ENCODE data around the gene PTPRK.

Gene PTPRK

DNA sequence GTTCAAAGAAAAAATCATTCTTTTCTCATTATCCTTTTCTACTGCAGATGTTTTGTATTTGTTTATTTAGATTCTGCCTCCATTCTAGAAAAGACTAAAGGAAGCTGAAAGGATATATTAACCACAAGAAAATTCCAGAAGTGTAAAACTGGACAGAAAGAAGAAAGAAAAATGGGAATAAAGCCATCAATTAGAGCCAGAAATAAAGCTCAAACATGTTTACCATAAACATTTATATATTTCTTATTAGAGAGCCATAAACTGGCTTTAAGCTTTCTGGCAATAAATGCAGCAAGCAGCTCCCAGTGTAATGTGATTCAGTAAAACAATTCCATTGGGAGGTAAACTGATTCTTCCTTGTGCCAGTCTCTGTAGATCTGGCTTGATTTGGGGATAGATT is 244.1 kb downstream of the PTPRK start:
- DNase-seq, result no peak

DNA sequence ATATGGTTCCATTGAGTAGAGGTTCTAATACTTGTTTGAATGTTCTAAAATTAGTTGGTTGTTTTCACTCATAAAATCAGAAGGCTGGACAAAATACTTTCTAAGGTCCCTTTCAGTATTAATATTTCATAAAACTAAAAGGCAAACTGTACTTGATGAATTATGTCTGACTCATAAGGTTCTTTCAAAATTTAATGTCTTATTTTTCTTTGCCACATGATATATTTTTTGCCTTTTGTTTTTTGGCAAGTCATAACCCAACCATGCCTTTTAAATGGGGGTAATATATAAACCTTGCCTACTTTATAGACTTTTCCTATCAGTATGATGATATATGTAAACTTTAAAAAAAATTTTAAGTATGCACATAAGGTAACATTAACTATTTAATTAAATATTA is 244.7 kb downstream of the PTPRK start:
- no peak for DNase-seq

DNA sequence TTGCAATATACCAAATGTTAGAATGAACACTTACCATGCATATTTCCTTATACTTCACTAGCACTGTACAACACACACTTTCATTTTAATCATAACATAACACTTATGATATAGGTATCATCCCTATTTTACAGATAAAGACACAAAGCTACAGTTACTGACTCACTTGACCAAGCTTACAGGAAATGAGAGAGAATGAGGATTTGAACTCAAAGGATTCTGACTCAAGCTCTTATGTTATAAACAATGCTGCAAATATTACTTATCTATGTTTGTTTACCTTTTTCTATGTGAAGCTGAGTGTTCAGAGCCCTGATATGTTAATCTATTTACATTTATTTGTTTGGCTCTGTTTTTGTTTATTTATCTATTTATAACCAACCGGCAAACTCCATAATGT is 245.4 kb downstream of the PTPRK start:
- DNase-seq, result no peak

DNA sequence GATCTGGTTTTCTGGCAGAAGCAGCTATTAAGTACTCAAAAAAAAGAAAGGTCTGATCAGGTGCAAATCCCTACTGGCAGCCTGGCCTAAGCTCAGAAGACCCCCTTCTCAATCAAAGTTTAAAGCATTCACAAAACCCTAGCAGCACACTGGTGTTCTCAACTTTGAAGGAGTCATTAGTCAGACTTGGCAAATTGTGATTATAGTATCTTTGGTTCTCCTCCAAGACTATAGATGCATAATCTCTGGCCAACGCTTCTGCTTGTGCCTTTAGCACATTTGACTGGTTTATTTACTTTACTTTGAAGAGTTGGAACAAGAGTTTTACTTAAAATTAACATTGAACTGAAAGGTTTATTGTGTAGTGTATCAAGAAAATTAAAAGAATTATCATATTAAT is 248.9 kb downstream of the PTPRK start:
- DNase-seq, result no peak

DNA sequence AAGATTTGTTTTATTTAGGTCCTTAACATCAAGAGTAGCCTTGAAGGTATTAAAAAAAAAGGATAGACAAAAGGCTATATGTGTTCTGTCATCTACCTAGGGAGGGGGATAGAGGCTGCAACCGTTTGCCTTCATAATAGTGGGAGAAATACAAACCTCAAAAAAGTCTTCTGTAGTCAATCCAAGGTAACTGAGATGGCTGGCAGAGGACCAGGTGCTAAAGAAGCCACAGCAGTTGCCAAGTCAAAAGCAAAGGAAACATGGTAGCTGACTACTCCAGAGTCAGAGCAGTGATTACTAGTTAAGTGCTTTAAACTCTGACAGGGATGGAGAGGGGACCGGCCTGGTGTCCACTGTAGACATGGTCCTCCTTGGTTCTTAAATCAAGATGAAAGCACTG is 249.4 kb downstream of the PTPRK start:
- DNase-seq, result no peak

DNA sequence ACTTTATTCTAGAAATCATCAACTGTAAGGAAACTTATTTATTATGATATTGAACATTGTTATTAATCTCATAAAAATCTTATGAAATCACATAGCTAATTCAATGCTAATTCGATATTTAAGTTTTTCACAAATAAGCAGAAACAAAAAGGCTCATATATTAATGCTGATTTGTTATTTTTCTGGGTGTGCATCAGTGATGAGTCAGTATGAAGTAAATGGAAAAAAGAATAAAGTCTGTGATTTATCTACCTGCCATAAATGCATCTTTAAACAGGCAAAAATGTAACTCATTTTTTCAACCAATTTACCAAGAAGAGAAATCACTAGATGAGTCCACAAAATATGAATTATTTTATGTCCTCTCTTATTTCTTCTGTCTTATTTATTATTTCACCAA is 253.5 kb downstream of the PTPRK start:
- no peak for DNase-seq

DNA sequence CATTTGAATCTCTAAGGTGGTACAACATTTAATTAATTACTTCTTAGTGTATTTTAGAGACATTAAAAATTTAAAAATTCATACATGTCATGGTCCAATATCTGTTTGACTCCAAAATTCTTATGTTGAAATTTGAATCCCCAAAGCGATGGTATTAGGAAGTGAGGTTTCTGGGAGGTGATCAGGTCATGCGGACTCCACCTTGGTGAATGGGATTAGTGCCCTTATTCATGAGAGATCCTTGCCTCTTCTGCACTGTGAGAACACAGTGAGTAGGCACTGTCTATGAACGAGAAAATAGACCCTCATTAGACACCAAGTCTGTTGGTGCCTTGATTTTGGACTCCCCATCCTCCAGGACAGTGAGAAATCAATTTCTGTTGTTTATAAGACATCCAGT is 254.7 kb downstream of the PTPRK start:
- DNase-seq, result no peak

DNA sequence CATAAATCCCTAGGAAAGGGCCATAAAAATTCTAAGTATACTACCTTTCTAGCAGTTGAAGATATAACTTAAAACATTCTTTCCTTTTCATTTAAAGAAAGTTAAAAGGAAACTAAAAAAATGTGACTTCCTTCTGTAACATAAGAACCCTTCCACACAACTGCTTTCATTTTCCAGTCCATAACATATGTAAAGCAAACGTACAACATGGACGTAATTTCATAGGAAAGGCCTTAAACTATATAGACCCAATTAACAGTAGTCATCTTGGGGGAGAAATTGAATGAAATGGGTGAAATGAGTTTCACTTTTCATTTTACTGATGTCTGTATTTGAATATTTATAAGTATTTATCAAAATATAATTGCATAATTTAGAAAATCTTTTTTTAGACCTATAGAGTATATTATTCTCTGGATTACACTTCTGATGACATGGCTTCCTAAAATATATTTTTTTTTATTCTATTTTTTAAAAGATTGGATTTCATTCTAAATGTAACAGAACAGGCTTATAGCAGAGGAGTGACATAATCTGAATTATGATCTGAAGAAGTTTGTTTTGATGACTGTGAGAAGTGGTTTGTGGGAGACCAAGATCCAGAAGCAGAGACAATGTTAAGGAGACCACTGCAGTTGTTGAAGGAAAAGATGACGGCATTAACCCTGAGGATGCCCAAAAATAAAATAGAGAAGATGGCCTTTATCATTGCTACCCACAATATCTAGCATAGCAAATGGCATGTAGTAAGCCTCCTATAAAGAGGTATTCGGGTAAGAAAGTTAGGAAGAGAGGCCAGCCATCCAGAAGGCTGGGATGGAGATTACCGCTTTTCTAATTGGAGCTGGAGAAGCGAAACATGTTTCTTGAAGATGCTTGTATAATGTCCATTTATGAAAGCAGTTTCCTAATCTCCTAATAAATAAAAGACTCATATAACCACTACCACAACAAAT is 260.4 kb downstream of the PTPRK start:
- DNase-seq, result no peak

DNA sequence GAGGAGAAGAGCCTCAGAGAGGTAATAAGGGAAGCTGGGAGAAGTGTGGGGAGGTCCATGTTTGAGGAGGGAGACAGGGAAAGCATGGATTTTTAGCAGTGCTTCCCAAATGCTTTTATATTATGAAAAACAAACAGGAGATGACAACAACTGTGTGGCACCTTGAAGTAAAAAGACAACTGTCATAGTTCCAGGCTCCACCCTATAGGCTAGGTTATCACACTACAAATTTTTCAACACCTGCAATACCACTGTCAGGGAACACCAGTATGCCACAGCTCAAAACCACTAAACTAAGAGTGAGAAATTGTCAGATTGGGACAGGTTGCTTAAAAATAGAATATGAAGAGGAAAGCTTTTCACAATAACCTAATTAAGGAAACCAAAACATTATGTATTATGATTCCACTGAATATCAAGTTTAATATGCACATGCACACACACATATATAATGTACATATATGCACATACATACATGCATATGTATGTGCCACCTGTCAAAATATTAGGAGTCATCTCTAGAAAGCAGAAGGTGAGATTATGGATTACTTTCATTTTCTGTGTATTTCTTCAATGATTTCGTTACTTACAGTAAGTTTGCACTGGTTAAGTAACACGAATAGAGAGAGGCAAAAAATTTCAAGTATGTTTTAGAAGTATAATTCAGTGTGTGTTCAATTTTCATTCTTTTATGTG is 261.2 kb downstream of the PTPRK start:
- no peak for DNase-seq

DNA sequence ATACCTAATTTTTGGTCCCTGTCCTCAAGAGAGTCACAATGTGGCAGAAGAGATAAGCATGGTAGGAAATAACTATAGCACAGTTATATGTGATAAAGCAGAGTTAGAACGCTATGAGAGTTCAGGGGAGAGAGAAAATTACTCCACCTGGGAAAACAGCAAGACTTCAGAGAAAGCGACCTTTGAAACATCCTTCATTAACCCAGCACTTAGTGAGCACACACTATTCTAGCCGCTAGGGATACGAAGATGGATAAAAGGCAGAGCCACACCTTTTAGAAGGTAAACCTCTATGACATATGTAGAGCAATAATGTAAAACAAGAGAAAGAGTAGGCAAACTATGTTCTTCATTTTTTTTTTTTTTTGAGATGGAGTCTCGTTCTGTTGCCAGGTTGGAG is 264.3 kb downstream of the PTPRK start:
- no peak for DNase-seq

DNA sequence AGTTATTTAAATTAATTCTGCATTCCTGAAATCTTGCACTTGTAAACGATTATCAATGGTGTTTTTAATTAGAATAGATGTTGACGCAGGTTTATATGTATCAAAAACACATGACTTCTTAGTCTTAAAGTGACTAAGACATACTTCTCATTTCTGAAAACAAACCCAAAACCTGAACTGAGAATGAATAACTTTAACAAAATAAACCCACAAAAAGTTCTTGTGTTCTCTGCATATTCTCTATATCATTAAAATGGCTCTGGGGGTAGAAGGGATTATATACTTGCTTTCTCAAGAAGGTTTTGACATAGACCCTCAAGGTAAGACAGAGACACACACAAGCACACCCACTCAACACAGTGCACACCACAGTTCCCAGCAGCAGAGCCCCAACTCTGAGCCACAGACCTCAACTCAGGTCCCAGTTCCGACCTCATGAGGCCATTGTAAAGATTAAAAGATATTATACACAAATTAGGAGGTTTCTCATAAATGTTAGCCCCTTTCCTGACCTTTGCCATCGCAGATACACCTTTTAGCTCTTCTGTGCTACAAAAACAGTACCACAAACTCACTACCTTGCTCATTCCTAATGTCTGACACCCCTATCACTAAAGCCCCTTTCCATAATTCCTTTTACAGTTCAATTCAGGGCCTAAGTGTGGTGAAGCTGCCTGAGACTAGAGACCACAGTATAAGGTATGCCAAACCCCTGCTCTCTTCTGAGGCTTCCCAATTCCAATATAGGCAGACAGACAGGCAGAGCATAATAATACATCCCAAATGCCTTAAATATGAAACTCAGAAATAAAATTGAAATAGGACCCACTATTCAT is 267.8 kb downstream of the PTPRK start:
- no peak for DNase-seq

DNA sequence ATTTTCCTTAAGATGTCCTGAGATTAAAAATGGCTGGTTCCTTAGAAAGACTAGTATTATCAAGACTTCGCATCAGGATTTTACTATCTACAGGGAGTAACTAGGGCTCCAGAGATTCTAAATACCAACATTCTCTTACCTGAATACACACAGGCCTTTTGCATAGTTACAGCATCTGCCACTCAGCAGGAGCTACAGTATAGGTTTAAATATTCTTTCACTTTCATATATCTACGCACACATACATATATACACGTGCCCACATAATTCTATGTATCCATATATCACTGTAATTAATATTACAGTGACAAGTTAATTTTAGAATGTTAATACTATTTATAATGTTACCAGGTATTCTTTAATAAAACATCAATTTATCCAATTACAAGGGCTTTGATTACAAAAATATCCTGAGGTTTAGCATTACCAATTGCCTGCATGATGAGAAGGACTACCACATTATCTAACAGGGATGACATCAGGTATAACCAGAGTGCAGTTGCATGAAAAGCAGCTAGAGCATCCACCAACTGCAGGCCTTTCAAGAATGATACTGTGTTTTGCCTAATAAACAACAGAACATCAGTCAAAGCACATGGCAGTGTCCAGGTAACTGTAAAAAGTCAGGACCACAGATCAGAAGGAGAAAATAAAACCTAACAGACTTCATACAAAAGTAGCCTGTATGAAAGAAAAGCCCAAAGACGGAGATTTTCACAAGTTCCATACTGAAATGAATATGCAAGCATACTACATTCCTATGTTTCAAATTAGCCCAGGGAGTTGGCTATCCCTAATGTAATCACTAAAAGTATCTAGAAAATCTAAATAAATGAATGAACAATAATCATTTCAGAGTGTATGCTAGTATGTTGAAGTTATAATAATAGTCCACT is 268.7 kb downstream of the PTPRK start:
- no peak for DNase-seq

DNA sequence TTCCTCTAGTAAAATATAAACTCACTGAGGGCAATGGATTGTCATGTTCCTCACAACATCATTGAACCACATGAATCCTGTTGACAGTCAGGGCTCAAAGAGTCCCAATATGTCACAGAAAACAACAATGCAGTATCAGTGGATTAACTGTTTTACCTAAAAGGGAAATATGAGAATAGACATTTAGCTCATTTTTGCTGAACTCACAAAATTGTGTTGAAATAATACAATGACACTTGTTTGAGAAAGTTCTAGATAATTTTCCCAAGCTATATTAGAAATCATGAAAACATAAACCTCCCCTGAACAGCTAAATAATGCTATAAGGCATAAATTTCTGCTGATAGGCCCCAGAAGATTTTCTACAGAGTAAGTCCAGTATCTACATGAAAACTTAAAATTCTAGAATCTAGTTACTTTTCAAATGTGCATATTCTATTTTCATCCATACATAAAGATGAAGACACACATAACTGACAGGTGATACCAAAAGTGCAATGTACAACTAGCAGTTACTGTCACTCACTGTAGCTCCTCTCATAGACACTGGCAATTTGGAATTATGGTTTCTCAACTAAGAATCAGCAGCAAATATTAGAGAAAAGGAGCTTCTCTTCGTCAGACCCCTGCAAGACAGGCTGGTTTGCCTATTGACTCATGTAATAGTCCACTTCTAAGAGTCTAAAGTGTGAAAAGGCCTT is 269.9 kb downstream of the PTPRK start:
- DNase-seq, result no peak

DNA sequence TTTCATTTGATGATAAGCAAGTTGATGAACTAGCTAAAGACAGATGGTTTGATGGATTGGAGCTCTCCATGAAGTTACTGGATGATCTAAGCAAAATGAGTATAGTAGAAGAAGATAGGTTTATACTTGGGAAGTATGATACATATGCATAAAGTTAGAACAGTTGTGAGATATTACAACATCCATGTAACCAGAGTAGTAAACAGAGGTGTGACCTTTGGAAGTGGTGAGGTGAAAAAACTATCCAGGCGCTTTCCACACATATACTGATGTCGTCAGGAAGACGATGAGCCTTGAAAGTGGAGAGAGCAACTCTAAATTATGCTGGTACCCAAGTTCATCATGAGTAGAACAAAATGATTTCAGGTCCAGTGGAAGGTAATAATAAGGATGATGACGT is 271.0 kb downstream of the PTPRK start:
- DNase-seq, result no peak

DNA sequence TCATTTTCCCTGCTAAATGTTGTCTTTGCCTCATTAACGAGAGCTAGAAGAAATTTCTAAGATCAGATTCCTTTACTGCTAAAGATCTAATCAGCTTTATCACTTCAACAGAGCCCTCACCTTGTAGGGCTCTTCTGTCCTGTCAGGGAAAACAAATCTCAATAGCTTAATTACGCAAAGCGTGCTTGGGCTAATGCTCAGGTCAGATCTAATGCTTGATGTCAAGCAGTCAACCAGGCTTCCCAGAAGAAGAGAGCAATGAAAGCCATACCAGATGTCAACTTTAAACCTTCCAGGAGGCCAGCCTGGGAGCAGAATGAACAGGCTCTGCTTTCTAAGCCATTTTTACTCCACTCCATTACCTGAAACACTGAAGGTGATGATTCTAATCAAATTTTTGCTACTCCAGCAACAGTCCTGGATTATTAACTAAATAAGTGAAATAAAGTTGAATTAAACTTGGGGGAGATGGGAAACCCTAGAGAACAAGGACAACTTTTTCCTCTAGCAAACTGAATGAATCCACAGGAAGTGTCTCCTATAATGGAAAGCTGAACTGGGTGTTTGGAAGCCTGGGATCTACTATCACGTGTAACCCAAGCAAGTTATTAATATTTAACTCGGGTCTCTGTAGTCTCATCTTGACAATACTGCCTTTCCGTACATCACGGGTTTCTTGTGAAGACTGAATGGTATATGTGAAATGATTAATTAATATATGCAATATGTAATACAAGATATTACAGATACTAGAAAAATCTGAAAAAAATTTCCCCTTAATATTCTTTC is 273.7 kb downstream of the PTPRK start:
- DNase-seq, result no peak

DNA sequence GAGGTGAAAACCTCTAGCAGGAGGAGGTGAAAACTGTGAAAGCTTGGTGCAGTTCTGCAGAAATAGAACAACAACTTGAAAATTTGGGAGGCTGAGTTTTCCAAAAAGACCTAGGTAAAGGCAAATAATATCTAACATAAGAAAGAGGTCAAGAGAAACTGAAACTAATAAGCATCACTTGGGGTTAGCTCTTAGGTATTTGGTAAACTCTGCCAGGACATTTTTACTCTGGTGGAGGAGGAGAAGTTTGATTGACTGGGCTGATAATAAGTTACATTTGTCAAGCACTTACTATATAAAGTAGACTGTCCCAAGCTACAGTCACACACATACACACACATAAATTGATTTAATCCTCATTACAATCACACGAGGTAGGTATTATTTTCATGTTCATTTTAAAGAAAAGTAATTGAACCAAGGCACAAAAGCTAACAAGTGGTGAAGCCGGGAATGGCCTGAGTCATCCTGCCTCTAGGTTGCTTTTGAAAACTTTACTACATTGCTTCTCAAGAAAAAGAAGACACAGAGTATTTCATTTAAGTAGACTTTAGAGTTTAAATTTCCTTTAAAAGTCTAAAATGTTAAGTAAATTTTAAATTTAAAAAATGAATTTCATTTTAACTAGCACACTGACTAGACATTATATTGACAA is 275.5 kb downstream of the PTPRK start:
- no peak for DNase-seq

DNA sequence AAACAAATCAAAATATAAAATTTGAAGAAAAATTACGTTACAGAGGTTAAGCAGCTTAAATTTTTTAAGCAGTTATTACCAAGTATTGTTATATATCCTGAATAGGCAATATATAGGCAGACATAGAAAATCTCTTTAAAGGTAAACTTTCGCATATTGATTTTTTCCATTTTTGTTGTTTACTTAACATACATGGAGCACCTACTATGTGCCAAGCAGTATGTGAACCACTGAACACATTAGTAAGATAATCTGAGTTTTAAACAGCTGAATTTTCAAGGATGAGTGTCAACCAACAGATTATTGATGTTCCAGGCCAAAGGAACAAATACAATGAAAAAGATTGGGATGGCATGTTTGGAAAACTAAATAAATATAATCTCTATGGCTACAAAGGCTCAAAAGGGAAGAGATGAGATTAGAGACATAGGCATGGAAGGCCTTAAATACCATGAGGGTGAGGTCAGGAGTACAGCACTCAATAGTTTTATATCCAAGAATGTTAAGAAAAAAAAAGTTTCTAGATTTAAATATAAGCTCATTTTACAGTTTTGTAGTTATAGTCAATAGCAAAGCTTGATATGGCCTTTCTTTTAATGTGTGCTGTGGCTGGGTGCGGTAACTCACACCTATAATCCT is 277.5 kb downstream of the PTPRK start:
- no peak for DNase-seq

DNA sequence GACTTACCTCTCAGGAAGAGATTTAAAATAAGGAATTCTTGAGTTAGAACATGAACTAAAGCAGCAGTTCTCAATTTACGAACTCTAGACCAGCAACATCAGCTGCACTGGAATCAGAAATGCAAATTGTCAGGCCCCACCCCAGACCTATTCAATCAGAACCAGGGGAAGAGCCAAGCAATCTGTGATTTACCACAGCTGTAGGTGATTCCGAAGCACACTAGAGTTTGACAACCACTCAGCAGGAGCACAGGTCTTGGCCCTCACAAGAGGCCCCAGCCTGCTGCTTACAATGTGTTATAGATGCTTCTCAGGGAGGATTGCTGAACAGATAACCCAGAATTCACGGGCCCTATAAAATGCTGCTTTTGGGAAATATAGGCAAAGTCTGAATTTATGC is 279.2 kb downstream of the PTPRK start:
- DNase-seq, result no peak

DNA sequence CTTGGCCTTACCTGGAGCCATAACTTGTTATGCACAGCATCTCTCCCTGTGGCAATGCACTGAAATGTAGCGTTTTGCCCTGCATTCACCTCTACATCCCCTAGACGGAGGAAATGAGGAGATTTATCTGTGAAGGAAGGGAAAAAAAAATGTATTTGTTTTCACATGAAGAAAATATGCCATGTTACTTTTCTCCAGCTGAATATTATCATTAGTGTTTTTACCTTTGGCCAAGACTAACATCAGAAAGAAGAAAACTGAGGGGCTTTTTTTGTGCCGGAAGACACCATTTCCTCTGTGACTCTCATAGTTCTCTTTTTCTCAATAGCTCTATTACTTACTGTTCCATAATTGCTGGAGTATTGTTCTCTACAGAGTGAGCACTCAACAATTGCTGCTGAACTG is 280.4 kb downstream of the PTPRK start:
- no peak for DNase-seq

DNA sequence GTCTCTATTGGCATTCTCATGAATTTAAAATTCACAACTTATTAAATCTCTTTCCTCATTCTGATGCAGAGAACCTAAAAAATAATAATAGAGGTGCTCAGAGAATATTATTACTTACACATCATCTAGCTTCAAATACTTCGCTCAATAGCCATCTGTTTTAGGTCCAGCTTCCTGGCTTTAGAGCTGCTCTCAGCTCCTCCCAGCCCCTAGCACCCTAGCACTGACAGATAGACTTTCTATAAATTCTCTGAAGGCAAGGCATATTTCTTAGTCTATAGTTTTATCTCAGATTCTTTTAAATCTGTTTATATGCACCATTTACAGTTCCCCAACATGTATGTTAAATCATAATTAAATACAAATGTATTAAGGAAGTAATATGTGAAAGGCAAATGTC is 281.3 kb downstream of the PTPRK start:
- no peak for DNase-seq

All from stimulated activated CD4-positive, alpha-beta T cell treated with anti-CD3 and anti-CD28 coated beads, Interleukin-12 subunit alpha, Interleukin-12 subunit beta, amount 100 ng/mL, for 4 hours (primary cell).